Tibial nerve (tissue), 4 donors: Measurements from ENCODE around the gene PRCD.

Experiments
- CTCF ChIP-seq, 5 experiments: fragments of 200-600 bp in 3 of 5; fragments of 450-650 bp in 2 of 5; sonication (generic) in 3 of 5; IDR thresholded peaks; one replicate each; pipeline ENCODE4 v1.5.1; 2016 to 2019; ENCODE audit warnings: antibody characterized with exemption in 5 of 5, mild to moderate bottlenecking in 3 of 5, moderate library complexity in 2 of 5
- EP300 ChIP-seq, 2 donors: sonication (generic); formaldehyde crosslinking; IDR thresholded peaks; one replicate each; pipeline ENCODE4 v1.6.1; 2017; ENCODE audit warnings: antibody characterized with exemption in 2 of 2, mild to moderate bottlenecking in 1 of 2
- POLR2A ChIP-seq, 2 donors: fragments of 450-650 bp; IDR thresholded peaks; one replicate each; pipeline ENCODE4 v1.6.1; 2017; ENCODE audit warnings: antibody characterized with exemption in 2 of 2, mild to moderate bottlenecking in 2 of 2, moderate library complexity in 2 of 2

GRCh38 chr17:76593959-76594358 lies 54.1 kb downstream of the PRCD start:
- TF ChIP-seq CTCF (IDR thresholded peaks at IDR 0.05) (no peak), EP300 (IDR thresholded peaks at IDR 0.05) (no peak), POLR2A (IDR thresholded peaks at IDR 0.05) (no peak)
